GM12864 (cell line): ENCODE data around the gene SUPT16H.

ENCODE experiments used
- DNase-seq: peaks from one replicate; pipeline ENCODE4 v3.0.0-alpha.2; 2011; ENCODE audit warnings: low read depth
- H3K4me3 ChIP-seq: 2 replicates; pipeline ENCODE4 v1.5.1; 2011; ENCODE audit warnings: mild to moderate bottlenecking, low read depth, low read length, control low read depth
- CTCF ChIP-seq: IDR thresholded peaks from 2 replicates; pipeline ENCODE4 v1.5.1; 2011; ENCODE audit warnings: low read depth, mild to moderate bottlenecking, moderate library complexity, low read length, control low read depth, inconsistent platforms; ENCODE audit errors: missing control alignments

The SUPT16H gene

GRCh38 chr14:21343035-21343794, 40.6 kb downstream of the SUPT16H start:
- DNase-seq, result no peak
- no peak for TF ChIP-seq CTCF
- no peak overlapping the region for H3K4me3 ChIP-seq

- TF ChIP-seq CTCF, result no peak
- DNase-seq, result no peak
- H3K4me3 ChIP-seq, result no peak overlapping the region
These were observed 49.5 kb downstream of the SUPT16H start for GRCh38 chr14:21334202-21334906.

GRCh38 chr14:21332950-21333349, 50.9 kb downstream of the SUPT16H start:
- DNase-seq, result no peak
- TF ChIP-seq CTCF, result no peak
- H3K4me3 ChIP-seq, result no peak overlapping the region

GRCh38 chr14:21326972-21327371, 56.8 kb downstream of the SUPT16H start:
- DNase-seq, result no peak
- TF ChIP-seq CTCF, result no peak
- H3K4me3 ChIP-seq, result no peak overlapping the region

GRCh38 chr14:21322716-21323115, 61.1 kb downstream of the SUPT16H start:
- DNase-seq, result no peak
- TF ChIP-seq CTCF, result no peak
- no peak overlapping the region for H3K4me3 ChIP-seq

- no peak for DNase-seq
- TF ChIP-seq CTCF, result no peak
- H3K4me3 ChIP-seq, result no peak overlapping the region
These were observed 62.9 kb downstream of the SUPT16H start for GRCh38 chr14:21320913-21321312.
